GM12801 (cell line): ENCODE results near the gene OSBPL3.

Experiments used
- CTCF ChIP-seq: IDR thresholded peaks from one replicate; pipeline ENCODE4 v1.5.1; 2011; ENCODE audit warnings: control low read depth; ENCODE audit not compliant: insufficient read length; ENCODE audit errors: extremely low read depth

OSBPL3 gene

GRCh38 chr7:24817339-24817738 lies 162.6 kb downstream of the OSBPL3 start:
- no peak for TF ChIP-seq CTCF

GRCh38 chr7:24816868-24817267 lies 163.1 kb downstream of the OSBPL3 start:
- no peak for TF ChIP-seq CTCF

GRCh38 chr7:24812305-24812945 lies 167.6 kb downstream of the OSBPL3 start:
- no peak for TF ChIP-seq CTCF

DNA sequence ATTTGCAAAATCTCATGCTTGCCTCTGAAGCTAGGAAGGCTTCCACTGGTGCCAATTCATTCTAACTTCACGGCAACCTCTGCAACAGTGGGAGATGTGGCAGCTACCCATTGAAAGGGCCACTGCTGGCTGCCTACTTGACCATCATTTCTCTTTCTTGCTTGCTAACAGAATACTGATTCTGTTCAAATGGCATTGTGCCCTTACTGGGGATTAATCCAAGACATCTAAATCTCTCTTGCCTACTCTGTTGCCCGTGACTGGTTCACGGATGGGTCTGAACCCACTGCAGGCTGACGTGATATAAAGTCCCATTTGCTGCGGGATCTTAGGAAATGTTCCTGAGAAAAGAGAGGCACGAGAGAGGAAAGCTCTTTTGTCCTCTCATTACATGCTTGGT lies 171.5 kb downstream of the OSBPL3 start:
- no peak for TF ChIP-seq CTCF

- TF ChIP-seq CTCF: no peak
These were observed 177.7 kb downstream of the OSBPL3 start for GRCh38 chr7:24802300-24802699.

- TF ChIP-seq CTCF: no peak
These were observed 178.1 kb downstream of the OSBPL3 start for GRCh38 chr7:24801883-24802282.

- no peak for TF ChIP-seq CTCF
These were observed 179.3 kb downstream of the OSBPL3 start for GRCh38 chr7:24800667-24801066.
